Thymus (tissue), 11 donors: ENCODE results near the gene MYBL2. TPM values are rescaled to one million over a fixed set of nuclear protein-coding genes. Genes with fewer than 3 reads are reported as not detected.
A peak's percentile ranks its signal among the peaks of the same experiment; 100 is the strongest.

Experiments used
- DNase-seq, 9 donors: peaks; one replicate each; pipeline ENCODE4 v3.0.0-alpha.2; 2013; ENCODE audit warnings: low spot score in 9 of 9, low read depth in 6 of 9, missing footprints in 1 of 9
- H3K27ac ChIP-seq, 2 donors: one replicate each; pipeline ENCODE4 v1.5.1; 2013; ENCODE audit warnings: control low read depth in 1 of 2, low read depth in 1 of 2, low read length in 1 of 2, mild to moderate bottlenecking in 1 of 2, moderate library complexity in 1 of 2
- H3K27me3 ChIP-seq, 2 donors: one replicate each; pipeline ENCODE4 v1.5.1; 2013; ENCODE audit warnings: low read length in 1 of 2; ENCODE audit not compliant: control insufficient read depth in 2 of 2, insufficient read depth in 1 of 2
- H3K36me3 ChIP-seq, 2 donors: one replicate each; pipeline ENCODE4 v1.5.1; 2013; ENCODE audit warnings: low read length in 1 of 2, mild to moderate bottlenecking in 1 of 2, moderate library complexity in 1 of 2; ENCODE audit not compliant: control insufficient read depth in 2 of 2, insufficient read depth in 2 of 2
- H3K4me1 ChIP-seq, 2 donors: one replicate each; pipeline ENCODE4 v1.5.1; 2013; ENCODE audit warnings: low read length in 2 of 2; ENCODE audit not compliant: control insufficient read depth in 2 of 2, insufficient read depth in 2 of 2
- H3K4me3 ChIP-seq, 2 donors: one replicate each; pipeline ENCODE4 v1.5.1; 2013; ENCODE audit warnings: low read length in 2 of 2, control low read depth in 1 of 2, mild to moderate bottlenecking in 1 of 2
- H3K9me3 ChIP-seq, 2 donors: one replicate each; pipeline ENCODE4 v1.5.1; 2013; ENCODE audit warnings: low read length in 1 of 2, mild to moderate bottlenecking in 1 of 2; ENCODE audit not compliant: control insufficient read depth in 2 of 2, insufficient read depth in 1 of 2
- WGBS: extraction: QIAGEN DNeasy Blood & Tissue Kit; methylation state at CpG from one replicate; pipeline ENCODE4 v1.1.7; 2013; 5-methylcytosine and 5-hydroxymethylcytosine counted together
- polyA plus RNA-seq: library from polyadenylated mRNA; stranded (reverse); fragments of 200-250 nt; gene quantifications from one replicate; pipeline ENCODE4 v1.2.3, GENCODE V29; 2013
- total RNA-seq: library from RNA; stranded (reverse); fragments of 120-200 nt; gene quantifications from one replicate; pipeline ENCODE4 v1.2.4, GENCODE V29; 2013
- donor health status: healthy.

Gene MYBL2
- total and polyA plus RNA-seq, 2 donors = 2.4 to 28.8 TPM

GRCh38 chr20:43655937-43656336 lies 11.0 kb upstream of the MYBL2 start:
- H3K4me1 ChIP-seq = peaks cover 6% of the 10 kb centered on the region in 2 donors
- DNase-seq = no peak
- H3K9me3 ChIP-seq = no peaks in the 10 kb centered on the region
- no peaks in the 10 kb centered on the region for H3K27me3 ChIP-seq
- 90% methylated on average over 3 of the region's 3 CpGs for WGBS
- H3K4me3 ChIP-seq = no peak overlapping the region
- no peaks in the 10 kb centered on the region for H3K36me3 ChIP-seq
- no peak overlapping the region for H3K27ac ChIP-seq

- WGBS = 81% methylated on average over 11 of the region's 11 CpGs
- DNase-seq = no peak
- Histone ChIP-seq H3K4me1 (peaks cover 6% of the 10 kb centered on the region in 2 donors), H3K27ac (peak overlapping the region; percentile 67 to 83), H3K27me3 (no peaks in the 10 kb centered on the region), H3K4me3 (peak overlapping the region; percentile 61 to 91), H3K9me3 (no peaks in the 10 kb centered on the region), H3K36me3 (no peaks in the 10 kb centered on the region)
Measured at GRCh38 chr20:43658069-43658722, 8.7 kb upstream of the MYBL2 start.

- H3K36me3 ChIP-seq = no peaks in the 10 kb centered on the region
- peaks cover 6% of the 10 kb centered on the region in 2 donors for H3K4me1 ChIP-seq
- H3K27me3 ChIP-seq = no peaks in the 10 kb centered on the region
- no peaks in the 10 kb centered on the region for H3K9me3 ChIP-seq
- H3K4me3 ChIP-seq = no peak overlapping the region
- no peak overlapping the region for H3K27ac ChIP-seq
- 94% methylated on average over 6 of the region's 6 CpGs for WGBS
- no peak for DNase-seq
Measured at GRCh38 chr20:43658723-43659419, 8.0 kb upstream of the MYBL2 start.

GRCh38 chr20:43662943-43663655 lies 3.8 kb upstream of the MYBL2 start:
- Histone ChIP-seq H3K36me3 (no peaks in the 10 kb centered on the region), H3K27ac (no peak overlapping the region), H3K27me3 (peaks cover 9 to 28% of the 10 kb centered on the region in 2 donors), H3K4me1 (peaks cover 10 to 11% of the 10 kb centered on the region in 2 donors), H3K4me3 (no peak overlapping the region), H3K9me3 (no peaks in the 10 kb centered on the region)
- WGBS = 81% methylated on average over 2 of the region's 2 CpGs
- no peak for DNase-seq

GRCh38 chr20:43665466-43666176 lies 1.3 kb upstream of the MYBL2 start:
- Histone ChIP-seq H3K9me3 (no peaks in the 10 kb centered on the region), H3K27ac (no peak overlapping the region), H3K4me3 (no peak overlapping the region), H3K36me3 (peaks cover 0 to 3% of the 10 kb centered on the region in 2 donors), H3K4me1 (peaks cover 8 to 10% of the 10 kb centered on the region in 2 donors), H3K27me3 (peaks cover 9 to 28% of the 10 kb centered on the region in 2 donors)
- 82% methylated on average over 6 of the region's 6 CpGs for WGBS
- no peak for DNase-seq

- Histone ChIP-seq H3K36me3 (peaks cover 0 to 4% of the 10 kb centered on the region in 2 donors), H3K4me3 (peak overlapping the region; percentile 45 to 55), H3K27me3 (peaks cover 9 to 28% of the 10 kb centered on the region in 2 donors), H3K27ac (no peak overlapping the region), H3K4me1 (peaks cover 8 to 10% of the 10 kb centered on the region in 2 donors), H3K9me3 (no peaks in the 10 kb centered on the region)
- DNase-seq = peak in 2 of 9 donors; percentile 16 to 28
- 9% methylated on average over 34 of the region's 34 CpGs for WGBS
Measured at GRCh38 chr20:43667341-43668132, 623 bp downstream of the MYBL2 start.

GRCh38 chr20:43669332-43669731 lies 2.4 kb downstream of the MYBL2 start:
- Histone ChIP-seq H3K27me3 (peaks cover 9 to 28% of the 10 kb centered on the region in 2 donors), H3K9me3 (no peaks in the 10 kb centered on the region), H3K36me3 (peaks cover 0 to 10% of the 10 kb centered on the region in 2 donors), H3K4me1 (peaks cover 8 to 10% of the 10 kb centered on the region in 2 donors), H3K4me3 (no peak overlapping the region), H3K27ac (no peak overlapping the region)
- whole genome bisulfite sequencing = 98% methylated on average over 3 of the region's 3 CpGs
- DNase-seq = no peak

GRCh38 chr20:43670423-43670822 lies 3.5 kb downstream of the MYBL2 start:
- H3K4me3 ChIP-seq = no peak overlapping the region
- no peak overlapping the region for H3K27ac ChIP-seq
- H3K9me3 ChIP-seq = no peaks in the 10 kb centered on the region
- peaks cover 0 to 10% of the 10 kb centered on the region in 2 donors for H3K36me3 ChIP-seq
- H3K27me3 ChIP-seq = peaks cover 5 to 20% of the 10 kb centered on the region in 2 donors
- DNase-seq = no peak
- peaks cover 8 to 10% of the 10 kb centered on the region in 2 donors for H3K4me1 ChIP-seq
- WGBS = 98% methylated on average over 2 of the region's 2 CpGs
